Adrenal gland (tissue), 5 donors: ENCODE measurements around the gene G6PD.

Experiments
- POLR2A ChIP-seq, 2 donors: fragments of 450-650 bp; IDR thresholded peaks; one replicate each; pipeline ENCODE4 v1.6.1; 2017; ENCODE audit warnings: antibody characterized with exemption in 2 of 2, mild to moderate bottlenecking in 2 of 2, moderate library complexity in 1 of 2
- TF ChIP-seq, protein P1 (sequence below), 6 experiments: fragments of 450-650 bp in 4 of 6; fragments of 200-600 bp in 2 of 6; sonication (generic) in 1 of 6; IDR thresholded peaks; 1 replicate in 5 of 6; 2 replicates in 1 of 6; pipeline versions ENCODE4 v1.5.1 to v1.8.0; 2016 to 2021; ENCODE audit warnings: antibody characterized with exemption in 6 of 6, mild to moderate bottlenecking in 2 of 6, moderate library complexity in 1 of 6
- donor health status: DM: no; HTN: no; CAD: no.

DNA sequence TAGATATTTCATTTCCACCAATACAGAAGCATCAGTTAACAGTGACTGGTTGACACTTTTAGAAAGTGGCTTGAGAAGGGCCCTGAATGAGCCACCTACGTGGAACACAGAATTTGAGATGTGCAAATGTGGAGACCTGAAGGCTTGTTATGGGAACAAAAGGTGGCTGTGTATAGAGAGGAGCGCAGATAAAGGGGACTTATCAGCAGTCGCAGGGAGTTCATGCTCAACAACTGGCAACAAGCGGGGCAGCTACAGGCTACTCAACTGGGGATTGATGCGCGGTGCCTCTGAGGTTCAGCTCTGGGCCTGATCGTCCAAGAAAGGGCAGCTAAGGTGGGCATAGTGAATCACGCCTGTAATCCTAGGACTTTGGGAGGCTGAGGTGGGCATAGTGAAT is 27.3 kb downstream of the G6PD start:
- TF ChIP-seq, protein P1, sequence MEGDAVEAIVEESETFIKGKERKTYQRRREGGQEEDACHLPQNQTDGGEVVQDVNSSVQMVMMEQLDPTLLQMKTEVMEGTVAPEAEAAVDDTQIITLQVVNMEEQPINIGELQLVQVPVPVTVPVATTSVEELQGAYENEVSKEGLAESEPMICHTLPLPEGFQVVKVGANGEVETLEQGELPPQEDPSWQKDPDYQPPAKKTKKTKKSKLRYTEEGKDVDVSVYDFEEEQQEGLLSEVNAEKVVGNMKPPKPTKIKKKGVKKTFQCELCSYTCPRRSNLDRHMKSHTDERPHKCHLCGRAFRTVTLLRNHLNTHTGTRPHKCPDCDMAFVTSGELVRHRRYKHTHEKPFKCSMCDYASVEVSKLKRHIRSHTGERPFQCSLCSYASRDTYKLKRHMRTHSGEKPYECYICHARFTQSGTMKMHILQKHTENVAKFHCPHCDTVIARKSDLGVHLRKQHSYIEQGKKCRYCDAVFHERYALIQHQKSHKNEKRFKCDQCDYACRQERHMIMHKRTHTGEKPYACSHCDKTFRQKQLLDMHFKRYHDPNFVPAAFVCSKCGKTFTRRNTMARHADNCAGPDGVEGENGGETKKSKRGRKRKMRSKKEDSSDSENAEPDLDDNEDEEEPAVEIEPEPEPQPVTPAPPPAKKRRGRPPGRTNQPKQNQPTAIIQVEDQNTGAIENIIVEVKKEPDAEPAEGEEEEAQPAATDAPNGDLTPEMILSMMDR (IDR thresholded peaks at IDR 0.05) = no peak
- TF ChIP-seq POLR2A (IDR thresholded peaks at IDR 0.05) = no peak
